ENCODE measurements around the gene INSL3. TPM values are rescaled to one million over a fixed set of nuclear protein-coding genes. Genes with fewer than 3 reads are reported as not detected.
"Not testable (repeated sequence)": the region's sequence is repeated elsewhere in the genome, so short reads cannot be mapped to it uniquely, and the experiment has no call there.

The INSL3 gene
- total RNA-seq, 1 donor from 2014 or later, result not detected

GRCh38 chr19:17790059-17790780, 31.1 kb downstream of the INSL3 start:
- Mint-ChIP-seq H3K4me1 (ENCODE audit: low read depth, unreplicated experiment) (peaks cover 4% of the 10 kb centered on the region), H3K9me3 (ENCODE audit: unreplicated experiment) (no peaks in the 10 kb centered on the region), H3K27me3 (ENCODE audit: unreplicated experiment) (peaks cover 14% of the 10 kb centered on the region), H3K27ac (ENCODE audit: unreplicated experiment) (no peak overlapping the region), H3K36me3 (ENCODE audit: unreplicated experiment) (peaks cover 7% of the 10 kb centered on the region), H3K4me3 (ENCODE audit: unreplicated experiment) (no peak overlapping the region)
- no peak for TF ChIP-seq CTCF (IDR thresholded peaks at IDR 0.05; ENCODE audit: partially characterized antibody, unreplicated experiment)
- no peak for DNase-seq

- Mint-ChIP-seq H3K4me1 (ENCODE audit: low read depth, unreplicated experiment) (peaks cover 5% of the 10 kb centered on the region), H3K27me3 (ENCODE audit: unreplicated experiment) (peaks cover 9% of the 10 kb centered on the region), H3K27ac (ENCODE audit: unreplicated experiment) (no peak overlapping the region), H3K9me3 (ENCODE audit: unreplicated experiment) (no peaks in the 10 kb centered on the region), H3K36me3 (ENCODE audit: unreplicated experiment) (peaks cover 12% of the 10 kb centered on the region), H3K4me3 (ENCODE audit: unreplicated experiment) (no peak overlapping the region)
- TF ChIP-seq CTCF (IDR thresholded peaks at IDR 0.05; ENCODE audit: partially characterized antibody, unreplicated experiment), result no peak
- DNase-seq, result no peak
Observed at GRCh38 chr19:17788632-17789031, 32.7 kb downstream of the INSL3 start.

GRCh38 chr19:17787274-17787913, 33.9 kb downstream of the INSL3 start:
- DNase-seq, result no peak
- Mint-ChIP-seq H3K27ac (ENCODE audit: unreplicated experiment) (no peak overlapping the region), H3K27me3 (ENCODE audit: unreplicated experiment) (peaks cover 6% of the 10 kb centered on the region), H3K4me3 (ENCODE audit: unreplicated experiment) (no peak overlapping the region), H3K36me3 (ENCODE audit: unreplicated experiment) (peaks cover 15% of the 10 kb centered on the region), H3K9me3 (ENCODE audit: unreplicated experiment) (peaks cover 4% of the 10 kb centered on the region), H3K4me1 (ENCODE audit: low read depth, unreplicated experiment) (peaks cover 5% of the 10 kb centered on the region)
- no peak for TF ChIP-seq CTCF (IDR thresholded peaks at IDR 0.05; ENCODE audit: partially characterized antibody, unreplicated experiment)

- H3K4me3 Mint-ChIP-seq (ENCODE audit: unreplicated experiment), result no peak overlapping the region
- H3K27ac Mint-ChIP-seq (ENCODE audit: unreplicated experiment), result no peak overlapping the region
- DNase-seq, result peak; percentile 81
- peaks cover 9% of the 10 kb centered on the region for H3K27me3 Mint-ChIP-seq (ENCODE audit: unreplicated experiment)
- H3K36me3 Mint-ChIP-seq (ENCODE audit: unreplicated experiment), result peaks cover 17% of the 10 kb centered on the region
- TF ChIP-seq CTCF (IDR thresholded peaks at IDR 0.05; ENCODE audit: partially characterized antibody, unreplicated experiment), result peak; percentile 93
- peaks cover 1% of the 10 kb centered on the region for H3K4me1 Mint-ChIP-seq (ENCODE audit: low read depth, unreplicated experiment)
- peaks cover 6% of the 10 kb centered on the region for H3K9me3 Mint-ChIP-seq (ENCODE audit: unreplicated experiment)
Observed at GRCh38 chr19:17784201-17785008, 36.9 kb downstream of the INSL3 start.

- not testable (repeated sequence) for H3K27me3 Mint-ChIP-seq (ENCODE audit: unreplicated experiment); H3K4me3 Mint-ChIP-seq (ENCODE audit: unreplicated experiment); H3K27ac Mint-ChIP-seq (ENCODE audit: unreplicated experiment); H3K4me1 Mint-ChIP-seq (ENCODE audit: low read depth, unreplicated experiment); DNase-seq; H3K9me3 Mint-ChIP-seq (ENCODE audit: unreplicated experiment)
- peaks cover 14% of the 10 kb centered on the region for H3K36me3 Mint-ChIP-seq (ENCODE audit: unreplicated experiment)
Observed at GRCh38 chr19:17783721-17784120, 37.6 kb downstream of the INSL3 start.
